Natural killer cell (primary cell): ENCODE results near the gene RAI14. TPM values are rescaled to one million over a fixed set of nuclear protein-coding genes. Genes with fewer than 3 reads are reported as not detected.

Experiments used
- ATAC-seq, 3 donors: fragments of 150-1000 bp in 2 of 3; fragments of 200-7000 bp in 1 of 3; cut with Tn5 transposase; 1 replicate in 1 of 3; 2 replicates in 2 of 3; pipeline ENCODE4 v1.10.0; 2021; ENCODE audit warnings: mild to moderate bottlenecking in 2 of 3, moderate library complexity in 2 of 3
- DNase-seq, 2 donors: peaks; one replicate each; pipeline versions ENCODE4 v3.0.0 to v3.0.0-alpha.2; 2013 to 2021; ENCODE audit warnings: mixed read lengths in 1 of 2
- H3K27ac ChIP-seq: one replicate; pipeline ENCODE4 v1.5.1; 2013; ENCODE audit warnings: mild to moderate bottlenecking, low read length
- H3K27me3 ChIP-seq: one replicate; pipeline ENCODE4 v1.6.1; 2013; ENCODE audit warnings: low read length; ENCODE audit not compliant: control insufficient read depth, insufficient read depth
- H3K36me3 ChIP-seq: one replicate; pipeline ENCODE4 v1.6.1; 2013; ENCODE audit warnings: low read length; ENCODE audit not compliant: control insufficient read depth, insufficient read depth
- H3K4me1 ChIP-seq: one replicate; pipeline ENCODE4 v1.6.1; 2013; ENCODE audit warnings: low read length; ENCODE audit not compliant: control insufficient read depth, insufficient read depth
- H3K4me3 ChIP-seq: one replicate; pipeline ENCODE4 v1.5.1; 2013; ENCODE audit warnings: low read length
- H3K9me3 ChIP-seq: one replicate; pipeline ENCODE4 v1.6.1; 2013; ENCODE audit warnings: low read length; ENCODE audit not compliant: control insufficient read depth, insufficient read depth
- H3K27ac Mint-ChIP-seq, 2 donors: one replicate each; pipeline ENCODE4 v1.8.0; 2022; ENCODE audit warnings: mild to moderate bottlenecking in 2 of 2, mixed read lengths in 2 of 2, moderate library complexity in 1 of 2
- H3K27me3 Mint-ChIP-seq, 2 donors: one replicate each; pipeline ENCODE4 v1.8.0; 2022; ENCODE audit warnings: low read depth in 2 of 2, mixed read lengths in 2 of 2
- H3K36me3 Mint-ChIP-seq: one replicate; pipeline ENCODE4 v1.8.0; 2022; ENCODE audit warnings: mixed read lengths
- H3K4me1 Mint-ChIP-seq, 2 donors: one replicate each; pipeline ENCODE4 v1.8.0; 2022; ENCODE audit warnings: mixed read lengths in 2 of 2
- H3K4me3 Mint-ChIP-seq: one replicate; pipeline ENCODE4 v1.8.0; 2022; ENCODE audit warnings: mild to moderate bottlenecking, moderate library complexity, mixed read lengths
- H3K9me3 Mint-ChIP-seq, 2 donors: one replicate each; pipeline ENCODE4 v1.8.0; 2022; ENCODE audit warnings: mixed read lengths in 2 of 2
- CTCF ChIP-seq: fragments of 200-600 bp; IDR thresholded peaks from one replicate; pipeline ENCODE4 v1.8.0; 2022; ENCODE audit warnings: antibody characterized with exemption
- WGBS: methylation state at CpG from one replicate; pipeline ENCODE4 v1.1.7; 2013; ENCODE audit warnings: missing lambda C conversion rate; ENCODE audit not compliant: insufficient coverage; 5-methylcytosine and 5-hydroxymethylcytosine counted together
- intact Hi-C: fragments of 100-400 bp; cut with micrococcal nuclease; formaldehyde crosslinking; loops from one replicate; pipeline ENCODE4 v1.14.2; 2022
- total RNA-seq, 4 donors: library from RNA; stranded (reverse); fragments of 120-200 nt in 1 of 4; gene quantifications; one replicate each; pipeline versions ENCODE4 v1.2.3 to v1.2.4, GENCODE V29; 2013 to 2022

The RAI14 gene
- total RNA-seq: 1 to 10 TPM in 2 of 3 donors, under 1 TPM in 1; 0.40 to 2.9 (median 2.8) TPM
- total RNA-seq (2013): 0.79 TPM

GRCh38 chr5:34656001-34656699 is at the start of gene RAI14:
Gene RAI14, plus strand, starts transcription at chr5:34656328. Its CDS starts 30,592 bp downstream, at chr5:34686920.
- ATAC-seq (peak in 2 of 3 donors; percentile 38 to 54), DNase-seq (peak; percentile 22 to 29)
- H3K9me3 Mint-ChIP-seq: no peaks in the 10 kb centered on the region
- Histone ChIP-seq H3K36me3 (no peaks in the 10 kb centered on the region), H3K4me3 (peak within 1 kb of the TSS; percentile 41), H3K27me3 (peaks cover 8% of the 10 kb centered on the region), H3K4me1 (peaks cover 17% of the 10 kb centered on the region), H3K27ac (no peak within 1 kb of the TSS), H3K9me3 (no peaks in the 10 kb centered on the region)
- TF ChIP-seq CTCF: no peak
- peaks cover 21 to 25% of the 10 kb centered on the region in 2 donors for H3K4me1 Mint-ChIP-seq
- under 1% methylated on average over 79 of the region's 79 CpGs for WGBS
- peaks cover 9 to 22% of the 10 kb centered on the region in 2 donors for H3K27me3 Mint-ChIP-seq
- H3K27ac Mint-ChIP-seq: peak within 1 kb of the TSS; percentile 77 to 88
- peak within 1 kb of the TSS; percentile 97 for H3K4me3 Mint-ChIP-seq
- no peaks in the 10 kb centered on the region for H3K36me3 Mint-ChIP-seq
- intact Hi-C loops: no loop called here

- Histone ChIP-seq H3K36me3 (no peaks in the 10 kb centered on the region), H3K27ac (no peak overlapping the region)
- H3K27me3 Mint-ChIP-seq: no peaks in the 10 kb centered on the region
Observed at GRCh38 chr5:34608368-34608767, 47.8 kb upstream of the RAI14 start.

GRCh38 chr5:34608859-34609648 is 47.1 kb upstream of the RAI14 start:
- TF ChIP-seq CTCF: no peak
- Histone ChIP-seq H3K36me3 (no peaks in the 10 kb centered on the region), H3K9me3 (no peaks in the 10 kb centered on the region), H3K27ac (no peak overlapping the region), H3K27me3 (no peaks in the 10 kb centered on the region), H3K4me3 (no peak overlapping the region), H3K4me1 (no peaks in the 10 kb centered on the region)
- ATAC-seq: no peak
- Mint-ChIP-seq H3K4me3 (no peak overlapping the region), H3K27ac (no peak overlapping the region), H3K27me3 (no peaks in the 10 kb centered on the region), H3K36me3 (no peaks in the 10 kb centered on the region), H3K4me1 (peaks cover 0 to 4% of the 10 kb centered on the region in 2 donors), H3K9me3 (no peaks in the 10 kb centered on the region)
- WGBS: 84% methylated on average over 2 of the region's 3 CpGs
- DNase-seq: no peak
- intact Hi-C loops: no loop called here

More at GRCh38 chr5:34608368-34608767, 47.8 kb upstream of the RAI14 start:
- Mint-ChIP-seq H3K36me3 (no peaks in the 10 kb centered on the region), H3K27ac (no peak overlapping the region), H3K9me3 (no peaks in the 10 kb centered on the region), H3K4me1 (peaks cover 0 to 4% of the 10 kb centered on the region in 2 donors), H3K4me3 (no peak overlapping the region)
- H3K9me3 ChIP-seq: no peaks in the 10 kb centered on the region
- WGBS: 57% methylated on average over 3 of the region's 3 CpGs
- DNase-seq (no peak), ATAC-seq (no peak)
- no peaks in the 10 kb centered on the region for H3K27me3 ChIP-seq
- TF ChIP-seq CTCF: no peak
- intact Hi-C loops: no loop called here
- H3K4me1 ChIP-seq: no peaks in the 10 kb centered on the region
- no peak overlapping the region for H3K4me3 ChIP-seq
